Measurements from ENCODE around the gene DUS3L. TPM values are rescaled to one million over a fixed set of nuclear protein-coding genes. Genes with fewer than 3 reads are reported as not detected.

The DUS3L gene
- total RNA-seq, 1 experiment from 2014 or later = 39.6 TPM

- Histone ChIP-seq H3K27ac (ENCODE audit: low read length) (no peak overlapping the region), H3K36me3 (ENCODE audit: control insufficient read depth, insufficient read depth, low read length) (no peaks in the 10 kb centered on the region), H3K4me3 (ENCODE audit: low read depth in 2 of 2, low read length in 2 of 2) (no peak overlapping the region), H3K9me3 (ENCODE audit: control insufficient read depth, insufficient read depth, low read depth, low read length) (no peaks in the 10 kb centered on the region), H3K27me3 (ENCODE audit: control insufficient read depth, insufficient read depth, low read length) (no peaks in the 10 kb centered on the region), H3K4me1 (ENCODE audit: control insufficient read depth, insufficient read depth, low read length) (no peaks in the 10 kb centered on the region)
- TF ChIP-seq CTCF (IDR thresholded peaks at IDR 0.05) (no peak), REST (IDR thresholded peaks at IDR 0.05; ENCODE audit: insufficient read depth in 1 of 2, low read depth in 2 of 2, low read length in 1 of 2) (no peak), SIN3A (IDR thresholded peaks at IDR 0.05; ENCODE audit: borderline replicate concordance, insufficient read depth, low read depth, low read length) (no peak), POLR2AphosphoS5 (IDR thresholded peaks at IDR 0.05; ENCODE audit: low read depth, low read length) (no peak), TCF7L2 (IDR thresholded peaks at IDR 0.05; ENCODE audit: low read depth, low read length) (no peak)
- in situ Hi-C loops (cut with HindIII; ENCODE audit: low pct_unique_long_range_greater_than_20kb, low sequenced_read_pairs) = no loop called here
- ChIA-PET CTCF (interaction anchor here (0.8 kb wide), 1 partner anchor 11 kb away, joined by 4 read pairs; no protein-coding TSS in a partner anchor), POLR2A (no interaction called here)
- BruUV-seq (replicated peaks) = no TSS peak
- intact Hi-C loops (cut with micrococcal nuclease; ENCODE audit: unreplicated experiment) = no loop called here
- ATAC-seq (no peak), DNase-seq (ENCODE audit: low read depth, low spot score) (no peak)
Measured at GRCh38 chr19:5743630-5744029, 47.3 kb downstream of the DUS3L start.

- POLR2A ChIA-PET = no interaction called here
- in situ Hi-C loops (cut with HindIII; ENCODE audit: low pct_unique_long_range_greater_than_20kb, low sequenced_read_pairs) = no loop called here
- no peak for TF ChIP-seq TCF7L2 (IDR thresholded peaks at IDR 0.05; ENCODE audit: low read depth, low read length)
- no peak for TF ChIP-seq POLR2AphosphoS5 (IDR thresholded peaks at IDR 0.05; ENCODE audit: low read depth, low read length)
- TF ChIP-seq REST (IDR thresholded peaks at IDR 0.05; ENCODE audit: insufficient read depth in 1 of 2, low read depth in 2 of 2, low read length in 1 of 2) = no peak
- TF ChIP-seq CTCF (IDR thresholded peaks at IDR 0.05) = no peak
Measured at GRCh38 chr19:5742051-5742450, 48.9 kb downstream of the DUS3L start.

More at GRCh38 chr19:5742051-5742450, 48.9 kb downstream of the DUS3L start:
- DNase-seq (ENCODE audit: low read depth, low spot score) = no peak
- Histone ChIP-seq H3K4me1 (ENCODE audit: control insufficient read depth, insufficient read depth, low read length) (no peaks in the 10 kb centered on the region), H3K27me3 (ENCODE audit: control insufficient read depth, insufficient read depth, low read length) (no peaks in the 10 kb centered on the region), H3K4me3 (ENCODE audit: low read depth in 2 of 2, low read length in 2 of 2) (no peak overlapping the region), H3K9me3 (ENCODE audit: control insufficient read depth, insufficient read depth, low read depth, low read length) (no peaks in the 10 kb centered on the region), H3K36me3 (ENCODE audit: control insufficient read depth, insufficient read depth, low read length) (no peaks in the 10 kb centered on the region), H3K27ac (ENCODE audit: low read length) (no peak overlapping the region)
- BruUV-seq (replicated peaks) = no TSS peak
- ATAC-seq = no peak
- intact Hi-C loops (cut with micrococcal nuclease; ENCODE audit: unreplicated experiment) = no loop called here
- CTCF ChIA-PET = interaction anchor here (0.7 kb wide), 1 partner anchor 12 kb away, joined by 3 read pairs; no protein-coding TSS in a partner anchor

All from Panc1 (cell line).